Transverse colon (tissue), 4 donors: Measurements from ENCODE around the gene MAP3K3. TPM values are rescaled to one million over a fixed set of nuclear protein-coding genes. Genes with fewer than 3 reads are reported as not detected.
A peak's percentile ranks its signal among the peaks of the same experiment; 100 is the strongest.

Experiments
- DNase-seq: peaks from one replicate; pipeline ENCODE4 v3.0.0-alpha.2; 2019
- H3K27ac ChIP-seq, 4 donors: fragments of 200-600 bp; sonication (generic); 2 replicates each; pipeline ENCODE4 v1.5.1; 2016 to 2018; ENCODE audit warnings: inconsistent platforms in 4 of 4
- H3K27me3 ChIP-seq: fragments of 200-600 bp; sonication (generic); 2 replicates; pipeline ENCODE4 v1.5.1; 2017; ENCODE audit warnings: inconsistent platforms
- H3K36me3 ChIP-seq, 4 donors: fragments of 200-600 bp; sonication (generic); 2 replicates each; pipeline ENCODE4 v1.5.1; 2017 to 2019; ENCODE audit warnings: inconsistent platforms in 4 of 4
- H3K4me1 ChIP-seq, 4 donors: fragments of 200-600 bp; sonication (generic); 2 replicates each; pipeline ENCODE4 v1.5.1; 2017 to 2020; ENCODE audit warnings: inconsistent platforms in 4 of 4
- H3K4me3 ChIP-seq, 4 donors: fragments of 200-600 bp; sonication (generic); 1 replicate in 1 of 4; 2 replicates in 3 of 4; pipeline versions ENCODE4 v1.5.1 to v1.6.1; 2017 to 2019; ENCODE audit warnings: inconsistent platforms in 4 of 4
- H3K9me3 ChIP-seq, 2 donors: fragments of 200-600 bp; sonication (generic); 2 replicates each; pipeline ENCODE4 v1.5.1; 2017 to 2019; ENCODE audit warnings: inconsistent platforms in 2 of 2
- CTCF ChIP-seq, 5 experiments: fragments of 200-600 bp in 3 of 5; fragments of 450-650 bp in 2 of 5; sonication (generic) in 3 of 5; IDR thresholded peaks; 1 replicate in 2 of 5; 2 replicates in 3 of 5; pipeline ENCODE4 v1.5.1; 2016 to 2017; ENCODE audit warnings: antibody characterized with exemption in 5 of 5, inconsistent platforms in 3 of 5, mild to moderate bottlenecking in 2 of 5, moderate library complexity in 1 of 5
- EP300 ChIP-seq: sonication (generic); formaldehyde crosslinking; IDR thresholded peaks from one replicate; pipeline ENCODE4 v1.6.1; 2017; ENCODE audit warnings: antibody characterized with exemption, low read depth
- POLR2A ChIP-seq: fragments of 450-650 bp; IDR thresholded peaks from one replicate; pipeline ENCODE4 v1.6.1; 2016; ENCODE audit warnings: antibody characterized with exemption, mild to moderate bottlenecking, moderate library complexity
- POLR2AphosphoS5 ChIP-seq, 3 donors: sonication (generic); formaldehyde crosslinking; IDR thresholded peaks; one replicate each; pipeline ENCODE4 v1.6.1; 2016; ENCODE audit warnings: antibody characterized with exemption in 3 of 3
- WGBS, 2 donors: methylation state at CpG; one replicate each; pipeline ENCODE4 v1.1.5; 2018; ENCODE audit warnings: low coverage in 1 of 2; 5-methylcytosine and 5-hydroxymethylcytosine counted together
- in situ Hi-C, 4 donors: fragments of 200-750 bp; cut with MboI; loops; one replicate each; pipeline versions ENCODE4 v1.15.0 to v1.15.1; 2017; ENCODE audit warnings: low sequenced_read_pairs in 3 of 4, low pct_ligation_motif_present in 1 of 4, low pct_unique_long_range_greater_than_20kb in 1 of 4
- intact Hi-C: fragments of 100-400 bp; cut with DNase I; formaldehyde crosslinking; loops from one replicate; pipeline ENCODE4 v1.15.1; 2023; ENCODE audit warnings: low total_unique reads
- total RNA-seq, 4 donors: library from RNA; depleted of rRNA; stranded (reverse); fragments of >200 nt; gene quantifications; one replicate each; pipeline ENCODE4 v1.1.0, GENCODE V29; 2016

MAP3K3 gene
- total RNA-seq, 4 donors from 2014 or later = 15.7 to 32.1 (median 24.7) TPM

- Histone ChIP-seq H3K4me1 (peaks cover 0 to 10% (median 0%) of the 10 kb centered on the region in 4 donors), H3K27me3 (no peaks in the 10 kb centered on the region), H3K36me3 (peaks cover 0 to 31% (median 5%) of the 10 kb centered on the region in 4 donors), H3K27ac (peak overlapping the region in 3 of 4 donors; percentile 19 to 27 (median 24)), H3K4me3 (no peak overlapping the region), H3K9me3 (no peaks in the 10 kb centered on the region)
- DNase-seq = no peak
- intact Hi-C loops (no loop called here), in situ Hi-C loops (no loop called here)
- TF ChIP-seq POLR2A (no peak), POLR2AphosphoS5 (IDR thresholded peaks at IDR 0.05) (no peak), EP300 (no peak), CTCF (IDR thresholded peaks at IDR 0.05) (no peak)
- 43 to 55% methylated on average over 2 to 5 of the region's 5 CpGs for WGBS, 2 donors
These were observed 43.5 kb downstream of the MAP3K3 start for GRCh38 chr17:63665527-63666214.

GRCh38 chr17:63672856-63673255 is 50.6 kb downstream of the MAP3K3 start:
- TF ChIP-seq POLR2A (no peak), POLR2AphosphoS5 (IDR thresholded peaks at IDR 0.05) (no peak), EP300 (no peak), CTCF (IDR thresholded peaks at IDR 0.05) (no peak)
- 93 to 94% methylated on average over 2 of the region's 2 CpGs for WGBS, 2 donors
- Histone ChIP-seq H3K27ac (no peak overlapping the region), H3K4me3 (no peak overlapping the region), H3K4me1 (peaks cover 14 to 35% (median 25%) of the 10 kb centered on the region in 4 donors), H3K9me3 (no peaks in the 10 kb centered on the region), H3K36me3 (peaks cover 0 to 21% (median 0%) of the 10 kb centered on the region in 4 donors), H3K27me3 (no peaks in the 10 kb centered on the region)
- intact Hi-C loops = no loop called here
- DNase-seq = no peak
- in situ Hi-C loops = no loop called here

- TF ChIP-seq POLR2AphosphoS5 (IDR thresholded peaks at IDR 0.05) (no peak), CTCF (IDR thresholded peaks at IDR 0.05) (no peak), EP300 (no peak), POLR2A (no peak)
- WGBS, 2 donors = 40 to 42% methylated on average over 1 to 4 of the region's 4 CpGs
- DNase-seq = no peak
These were observed 53.0 kb downstream of the MAP3K3 start for GRCh38 chr17:63675231-63675606.

DNA sequence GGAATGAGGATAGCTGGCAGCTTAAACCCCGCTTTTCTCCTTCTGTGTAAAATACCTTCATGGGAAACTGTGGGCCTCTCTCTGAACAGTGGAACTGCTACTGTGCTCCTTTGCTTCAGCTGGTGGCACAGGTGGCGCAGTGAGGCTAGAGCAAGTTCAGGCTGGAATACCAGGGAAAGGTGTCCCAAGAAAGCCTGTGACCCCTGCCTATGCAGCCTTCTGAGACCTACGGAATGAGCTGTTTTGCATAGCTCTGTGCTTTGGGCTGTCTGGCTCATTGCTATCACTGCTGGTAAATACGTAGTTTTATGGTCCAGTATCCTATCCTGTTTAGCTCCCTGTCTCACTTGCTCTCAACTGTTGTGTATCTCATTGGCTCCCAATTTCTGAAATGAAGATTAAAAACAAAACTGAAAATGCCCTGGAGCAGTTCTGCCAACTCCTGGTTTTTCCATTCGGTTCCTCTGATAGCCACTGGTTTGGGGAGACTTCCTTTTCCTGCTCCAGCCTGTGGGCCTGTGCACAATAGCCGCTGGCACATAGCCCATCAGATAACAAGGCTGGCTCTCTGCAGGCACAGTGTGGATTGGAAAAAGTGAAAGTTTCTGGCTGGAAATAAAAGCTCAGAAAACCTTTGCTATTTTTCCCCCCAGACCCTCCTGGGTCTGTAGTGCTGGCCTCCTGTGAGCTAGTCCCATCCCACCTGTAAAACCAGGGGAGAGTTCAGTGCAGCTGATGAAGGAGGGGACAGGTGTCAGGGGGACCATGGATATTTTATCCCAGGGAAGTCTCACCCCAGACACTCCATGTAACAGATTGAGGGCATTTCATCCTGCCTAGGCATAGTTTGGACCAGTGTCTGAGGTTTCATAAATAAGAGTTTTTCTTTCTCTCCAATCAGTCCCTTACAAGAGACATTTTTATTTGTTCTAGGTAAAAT is 53.7 kb downstream of the MAP3K3 start:
- TF ChIP-seq CTCF (IDR thresholded peaks at IDR 0.05) (no peak), EP300 (no peak), POLR2AphosphoS5 (IDR thresholded peaks at IDR 0.05) (peak in 2 of 3 donors; percentile 74), POLR2A (peak; percentile 15)
- intact Hi-C loops = no loop called here
- no peaks in the 10 kb centered on the region for H3K9me3 ChIP-seq
- H3K27ac ChIP-seq = peak overlapping the region; percentile 85 to 88 (median 86)
- H3K4me3 ChIP-seq = peak overlapping the region in 1 of 4 donors; percentile 14
- in situ Hi-C loops = no loop called here
- peaks cover 14 to 30% (median 25%) of the 10 kb centered on the region in 4 donors for H3K4me1 ChIP-seq
- WGBS, 2 donors = 42% methylated on average over 2 to 6 of the region's 6 CpGs
- no peaks in the 10 kb centered on the region for H3K27me3 ChIP-seq
- peaks cover 0 to 6% (median 0%) of the 10 kb centered on the region in 4 donors for H3K36me3 ChIP-seq
- DNase-seq = peak; percentile 86

More at GRCh38 chr17:63675231-63675606, 53.0 kb downstream of the MAP3K3 start:
- peaks cover 14 to 30% (median 25%) of the 10 kb centered on the region in 4 donors for H3K4me1 ChIP-seq
- H3K36me3 ChIP-seq = peaks cover 0 to 6% (median 0%) of the 10 kb centered on the region in 4 donors
- H3K4me3 ChIP-seq = peak overlapping the region in 1 of 4 donors; percentile 14
- H3K27ac ChIP-seq = peak overlapping the region; percentile 85 to 88 (median 86)
- H3K27me3 ChIP-seq = no peaks in the 10 kb centered on the region
- intact Hi-C loops (no loop called here), in situ Hi-C loops (no loop called here)
- H3K9me3 ChIP-seq = no peaks in the 10 kb centered on the region
